ENCODE results near the gene TAS1R3.

TAS1R3 gene

GRCh38 chr1:1371746-1372711 is 40.9 kb downstream of the TAS1R3 start:
- DNase-seq = no peak

DNA sequence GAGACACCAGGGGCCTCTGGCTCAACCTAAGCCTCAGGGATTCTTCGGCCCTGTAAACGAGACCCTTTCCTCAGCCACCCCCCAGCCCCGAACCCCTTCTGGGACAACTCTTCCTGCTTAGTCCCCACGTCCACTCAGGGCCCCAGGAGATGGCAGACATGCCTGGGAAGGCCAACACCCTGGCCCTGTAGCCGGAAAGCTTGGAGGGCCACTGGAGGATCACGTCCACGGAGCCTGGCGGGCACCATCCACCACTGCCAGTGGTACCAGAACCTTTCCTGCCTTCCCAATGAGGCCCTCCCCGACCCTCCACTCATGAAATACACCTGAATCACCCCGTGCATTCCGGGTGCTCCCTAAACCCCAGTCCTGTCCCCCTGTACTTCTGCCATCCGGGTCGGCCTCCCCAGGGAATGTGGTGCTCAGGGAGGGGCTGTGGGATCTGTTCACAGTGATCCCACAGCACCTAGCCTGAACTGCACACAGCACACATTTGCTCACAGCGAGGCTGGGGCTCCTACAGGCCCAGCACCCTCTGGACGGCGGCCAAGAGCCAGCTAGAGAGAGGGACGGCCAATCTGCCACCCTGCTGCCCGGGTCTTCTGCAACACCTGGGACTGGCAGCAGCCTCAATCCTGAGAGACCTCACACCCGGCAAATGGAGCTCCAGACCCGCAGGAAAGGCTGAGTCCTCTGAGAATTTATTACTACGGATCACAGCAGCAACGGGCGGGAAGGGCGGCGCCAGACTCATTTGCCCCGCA is 42.2 kb downstream of the TAS1R3 start:
- DNase-seq = no peak

- DNase-seq = no peak
Observed at GRCh38 chr1:1373815-1374588, 42.9 kb downstream of the TAS1R3 start.

GRCh38 chr1:1374589-1374928 is 43.5 kb downstream of the TAS1R3 start:
- no peak for DNase-seq

GRCh38 chr1:1374929-1375662 is 44.0 kb downstream of the TAS1R3 start, which contains the start of gene AURKAIP1:
AURKAIP1 (minus strand) TSS chr1:1375207; CDS start chr1:1374756, 451 bp downstream.
- peak; percentile 99 for DNase-seq

- no peak for DNase-seq
Observed at GRCh38 chr1:1376551-1377226, 45.6 kb downstream of the TAS1R3 start.

GRCh38 chr1:1377540-1378205 is 46.6 kb downstream of the TAS1R3 start:
- no peak for DNase-seq

DNA sequence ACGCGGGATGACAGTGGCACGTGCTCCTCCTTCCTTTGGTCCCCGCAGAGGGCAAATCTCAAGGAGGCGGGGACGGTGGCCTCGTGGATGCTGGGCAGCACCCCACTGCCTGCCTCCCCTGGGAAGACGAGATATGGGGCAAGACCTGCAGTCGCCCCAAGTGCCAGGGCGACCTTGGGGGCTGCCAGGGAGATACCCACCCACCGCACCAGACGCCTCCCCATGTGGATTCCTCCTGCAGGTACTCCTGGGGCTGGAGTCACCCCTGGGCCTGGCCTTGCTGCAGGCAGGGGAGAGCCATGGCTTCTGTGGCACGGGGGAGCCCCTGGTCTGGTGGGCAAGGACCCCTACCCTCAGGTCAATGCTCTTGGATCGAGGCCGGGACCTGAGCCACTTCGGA is 49.8 kb downstream of the TAS1R3 start:
- DNase-seq = no peak

GRCh38 chr1:1381294-1381693 is 50.2 kb downstream of the TAS1R3 start:
- DNase-seq = no peak

Data from NCI-H1048 (cell line).